T-helper 9 cell (primary cell): ENCODE measurements around the gene TULP1.

ENCODE experiments used
- DNase-seq: peaks from one replicate; pipeline ENCODE4 v3.0.0-alpha.2; 2020

TULP1 gene

DNA sequence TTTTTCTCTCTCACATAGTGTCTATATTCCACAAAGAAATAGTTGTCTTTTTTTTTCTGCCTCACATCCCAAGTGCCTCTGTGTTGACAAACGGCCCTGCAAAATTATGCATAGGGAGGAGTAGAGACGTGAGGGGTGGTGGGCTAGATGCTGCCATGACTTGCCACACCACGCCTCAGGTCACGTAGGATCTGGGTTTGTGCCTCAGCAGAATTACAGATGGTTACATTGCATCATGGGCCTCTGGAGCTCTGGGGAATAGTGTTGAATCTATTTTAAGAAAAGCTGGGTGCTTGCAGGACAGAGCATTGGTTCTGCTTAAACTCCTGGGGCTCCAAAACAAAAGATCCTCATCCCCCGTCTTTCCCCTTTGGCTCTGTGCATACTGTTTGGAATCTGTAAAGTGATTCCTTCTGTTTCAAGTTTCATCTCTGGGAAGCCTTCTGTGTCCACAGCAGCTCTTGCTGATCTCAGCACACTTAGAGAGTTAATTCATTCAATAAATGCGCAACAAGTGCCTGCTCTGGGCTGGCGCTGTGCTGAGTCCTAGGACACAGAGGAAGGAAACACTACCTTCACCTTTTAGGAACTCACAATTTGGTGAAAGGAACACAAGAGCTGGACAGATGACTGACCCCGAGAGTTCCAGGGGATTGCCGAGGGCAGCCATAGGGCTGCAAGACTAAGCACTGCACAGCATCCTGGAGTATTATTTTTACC is 58.1 kb downstream of the TULP1 start:
- DNase-seq = no peak

DNA sequence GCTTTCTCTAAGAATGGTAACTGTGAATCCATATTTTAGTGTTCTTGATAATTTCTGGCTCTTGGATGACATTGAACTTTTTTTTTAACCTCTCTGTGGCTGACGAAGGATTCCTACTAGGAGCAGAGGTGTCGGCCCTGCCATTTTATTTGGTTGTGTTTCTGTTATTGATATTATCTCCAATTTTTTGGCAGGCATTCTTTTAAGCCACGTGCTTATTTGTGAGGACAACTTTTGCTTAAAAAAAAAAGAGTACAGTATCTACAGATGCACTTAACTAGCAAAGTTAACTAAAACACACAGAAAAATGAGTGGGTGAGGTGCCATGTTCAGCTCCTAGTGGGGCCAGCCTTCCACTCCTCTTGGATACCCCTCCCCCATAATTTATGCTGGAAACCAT is 59.5 kb downstream of the TULP1 start:
- DNase-seq = no peak

DNA sequence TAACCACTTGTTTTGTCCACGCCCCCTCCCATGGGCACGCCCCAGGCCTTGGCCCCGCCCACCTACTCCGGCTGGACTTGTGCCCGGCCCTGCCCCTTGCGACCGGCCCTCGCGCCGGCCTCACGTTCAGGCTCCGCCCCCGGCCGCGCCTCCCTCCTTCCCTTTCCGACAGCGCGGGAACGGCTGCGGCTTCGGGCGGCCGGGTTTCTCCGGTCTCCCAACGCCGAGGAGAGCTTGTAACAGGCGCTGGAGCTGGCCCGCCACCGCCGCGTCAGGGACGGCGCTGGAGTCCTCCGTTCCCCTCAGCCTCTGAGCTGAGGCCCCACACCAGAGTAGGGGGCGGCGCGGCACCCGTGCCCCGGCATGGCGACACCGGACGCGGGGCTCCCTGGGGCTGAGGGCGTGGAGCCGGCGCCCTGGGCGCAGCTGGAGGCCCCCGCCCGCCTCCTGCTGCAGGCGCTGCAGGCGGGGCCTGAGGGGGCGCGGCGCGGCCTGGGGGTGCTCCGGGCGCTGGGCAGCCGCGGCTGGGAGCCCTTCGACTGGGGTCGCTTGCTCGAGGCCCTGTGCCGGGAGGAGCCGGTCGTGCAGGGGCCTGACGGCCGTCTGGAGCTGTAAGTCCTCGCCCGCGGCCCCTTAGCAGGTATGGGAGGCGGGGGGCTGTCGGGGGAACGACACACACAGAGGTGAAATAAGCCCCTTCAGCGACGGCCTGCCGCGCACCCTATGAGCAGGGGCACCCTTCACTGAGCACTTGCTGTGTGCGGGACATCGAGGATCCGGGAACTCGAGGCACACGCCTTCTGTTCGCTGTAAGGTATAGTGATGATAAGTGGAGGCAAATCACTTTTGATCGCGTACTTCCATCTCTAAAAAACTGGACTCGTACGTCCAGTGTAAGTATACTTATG is 60.3 kb downstream of the TULP1 start, which contains the start of gene FANCE:
FANCE (plus strand) TSS at position 156 of the 908 bp plus-strand sequence; CDS start at position 364, 208 bp downstream.
- DNase-seq = peak; percentile 87

- no peak for DNase-seq
These were observed 61.1 kb downstream of the TULP1 start for GRCh38 chr6:35451354-35452182.

DNA sequence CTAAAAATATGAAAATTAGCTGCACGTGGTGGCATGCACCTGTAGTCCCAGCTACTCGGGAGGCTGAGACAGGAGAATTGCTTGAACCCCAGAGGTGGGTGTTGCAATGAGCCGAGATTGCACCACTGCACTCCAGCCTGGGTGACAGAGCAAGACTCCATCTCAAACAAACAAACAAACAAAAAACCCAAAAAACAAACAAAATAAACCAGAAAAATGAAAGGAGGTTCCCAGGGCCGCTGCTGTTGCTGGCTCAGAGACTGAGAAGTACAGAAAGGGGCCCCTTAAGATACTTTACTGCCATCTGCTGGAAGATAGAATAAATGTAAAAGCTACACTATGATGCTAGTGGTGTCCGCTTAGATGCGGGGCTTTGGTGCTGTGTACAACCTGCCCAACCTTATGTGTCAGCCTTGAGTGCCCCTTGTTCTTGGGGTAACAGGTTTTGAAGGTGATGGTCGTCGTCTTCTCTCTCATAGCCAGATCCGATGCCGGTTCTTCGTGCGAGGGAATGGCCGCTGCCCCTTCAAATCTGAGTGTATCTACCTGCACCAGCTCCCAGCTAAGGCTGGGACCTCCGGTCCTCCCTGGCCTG is 63.3 kb downstream of the TULP1 start:
- DNase-seq = peak; percentile 23

- DNase-seq = no peak
These were observed 64.5 kb downstream of the TULP1 start for GRCh38 chr6:35448191-35448590.
